Caco-2 (cell line): ENCODE measurements around the gene PTPDC1. TPM values are rescaled to one million over a fixed set of nuclear protein-coding genes. Genes with fewer than 3 reads are reported as not detected.

Source experiments
- BruUV-seq: library from RNA; stranded (reverse); fragments of 400-500 nt; replicated peaks from 2 replicates; lab custom pipeline; 2021; lab: Mats Ljungman, UMichigan
- CTCF ChIA-PET: fragments of 300-600 bp; sonication (Branson Sonifier 250); formaldehyde crosslinking; loops from one replicate; lab custom pipeline; 2022; ENCODE audit warnings: antibody characterized with exemption; lab: Charles Lee
- POLR2A ChIA-PET: fragments of 300-600 bp; sonication (Branson Sonifier 250); formaldehyde crosslinking; loops from one replicate; lab custom pipeline; 2022; ENCODE audit warnings: antibody characterized with exemption; lab: Charles Lee
- DNase-seq, 2 experiments: peaks; one replicate each; pipeline versions ENCODE4 v3.0.0 to v3.0.0-alpha.2; 2020 to 2022
- H3K27me3 ChIP-seq: replicated peaks from 2 replicates; pipeline ENCODE4 v1.6.0; 2011; ENCODE audit warnings: low read length; ENCODE audit not compliant: control insufficient read depth, insufficient read depth
- H3K36me3 ChIP-seq: 2 replicates; pipeline ENCODE4 v1.5.1; 2011; ENCODE audit warnings: low read length; ENCODE audit not compliant: control insufficient read depth, insufficient read depth
- H3K4me1 ChIP-seq: fragments of 250-450 bp; sonication (Bioruptor Pico); 2 replicates; pipeline ENCODE4 v1.5.1; 2020; ENCODE audit warnings: mild to moderate bottlenecking
- H3K4me3 ChIP-seq: 2 replicates; pipeline ENCODE4 v1.5.1; 2011; ENCODE audit warnings: low read depth, mild to moderate bottlenecking, control low read depth, low read length
- H3K9me3 ChIP-seq: fragments of 250-450 bp; sonication (Bioruptor Pico); 2 replicates; pipeline ENCODE4 v1.5.1; 2020; ENCODE audit warnings: mild to moderate bottlenecking, moderate library complexity
- H3K27ac Mint-ChIP-seq: one replicate; pipeline ENCODE4 v1.8.0; 2022; ENCODE audit warnings: mixed read lengths; ENCODE audit not compliant: unreplicated experiment
- H3K27me3 Mint-ChIP-seq: one replicate; pipeline ENCODE4 v1.8.0; 2022; ENCODE audit warnings: mixed read lengths; ENCODE audit not compliant: insufficient read depth, unreplicated experiment
- H3K36me3 Mint-ChIP-seq: one replicate; pipeline ENCODE4 v1.8.0; 2022; ENCODE audit warnings: mild to moderate bottlenecking, mixed read lengths; ENCODE audit not compliant: insufficient read depth, unreplicated experiment
- H3K4me1 Mint-ChIP-seq: one replicate; pipeline ENCODE4 v1.8.0; 2022; ENCODE audit warnings: low read depth, mixed read lengths; ENCODE audit not compliant: unreplicated experiment
- H3K4me3 Mint-ChIP-seq: one replicate; pipeline ENCODE4 v1.8.0; 2022; ENCODE audit warnings: mild to moderate bottlenecking, moderate library complexity, mixed read lengths; ENCODE audit not compliant: unreplicated experiment
- H3K9me3 Mint-ChIP-seq: one replicate; pipeline ENCODE4 v1.8.0; 2022; ENCODE audit warnings: mixed read lengths; ENCODE audit not compliant: unreplicated experiment
- CTCF ChIP-seq, 2 experiments: fragments of 200-600 bp in 1 of 2; IDR thresholded peaks; 1 replicate in 1 of 2; 2 replicates in 1 of 2; pipeline versions ENCODE4 v1.5.1 to v1.8.0; 2011 to 2022; ENCODE audit warnings: antibody characterized with exemption in 1 of 2, control low read depth in 1 of 2, inconsistent platforms in 1 of 2, low read depth in 1 of 2, low read length in 1 of 2, mild to moderate bottlenecking in 1 of 2, moderate library complexity in 1 of 2; ENCODE audit not compliant: insufficient read depth in 1 of 2, severe bottlenecking in 1 of 2, unreplicated experiment in 1 of 2
- intact Hi-C: fragments of 100-400 bp; cut with micrococcal nuclease; formaldehyde crosslinking; loops from one replicate; pipeline ENCODE4 v1.10.0; 2022; ENCODE audit not compliant: unreplicated experiment
- total RNA-seq: library from RNA; stranded (reverse); gene quantifications from 2 replicates; pipeline ENCODE4 v1.2.3, GENCODE V29; 2022

PTPDC1 gene
- total RNA-seq, 1 experiment from 2014 or later: 5.9 TPM

GRCh38 chr9:94081864-94082463 is 2.3 kb upstream of the PTPDC1 start:
- H3K36me3 Mint-ChIP-seq: no peaks in the 10 kb centered on the region
- CTCF ChIA-PET: no interaction called here
- no peak overlapping the region for H3K4me3 ChIP-seq
- TF ChIP-seq CTCF (IDR thresholded peaks at IDR 0.05; ENCODE audit: insufficient read depth in 1 of 2, low read depth in 1 of 2, low read length in 1 of 2, severe bottlenecking in 1 of 2, unreplicated experiment in 1 of 2): no peak
- BruUV-seq: no TSS peak
- H3K4me1 ChIP-seq: no peaks in the 10 kb centered on the region
- no peaks in the 10 kb centered on the region for H3K9me3 Mint-ChIP-seq
- H3K9me3 ChIP-seq: no peaks in the 10 kb centered on the region
- no peaks in the 10 kb centered on the region for H3K27me3 Mint-ChIP-seq
- POLR2A ChIA-PET: no interaction called here
- no peak overlapping the region for H3K27ac Mint-ChIP-seq
- intact Hi-C loops: no loop called here
- no peaks in the 10 kb centered on the region for H3K36me3 ChIP-seq
- no peak overlapping the region for H3K4me3 Mint-ChIP-seq
- H3K4me1 Mint-ChIP-seq: no peaks in the 10 kb centered on the region
- H3K27me3 ChIP-seq: no peaks in the 10 kb centered on the region
- DNase-seq: no peak

GRCh38 chr9:94082553-94082952 is 1.7 kb upstream of the PTPDC1 start:
- no peaks in the 10 kb centered on the region for H3K9me3 Mint-ChIP-seq
- no peaks in the 10 kb centered on the region for H3K27me3 ChIP-seq
- H3K4me3 Mint-ChIP-seq: no peak overlapping the region
- no TSS peak for BruUV-seq
- no peak for DNase-seq
- ChIA-PET CTCF (no interaction called here), POLR2A (no interaction called here)
- no peaks in the 10 kb centered on the region for H3K4me1 Mint-ChIP-seq
- no peaks in the 10 kb centered on the region for H3K27me3 Mint-ChIP-seq
- H3K4me3 ChIP-seq: no peak overlapping the region
- H3K36me3 Mint-ChIP-seq: no peaks in the 10 kb centered on the region
- H3K4me1 ChIP-seq: no peaks in the 10 kb centered on the region
- intact Hi-C loops: no loop called here
- no peaks in the 10 kb centered on the region for H3K36me3 ChIP-seq
- H3K27ac Mint-ChIP-seq: no peak overlapping the region
- no peaks in the 10 kb centered on the region for H3K9me3 ChIP-seq
- TF ChIP-seq CTCF (IDR thresholded peaks at IDR 0.05; ENCODE audit: insufficient read depth in 1 of 2, low read depth in 1 of 2, low read length in 1 of 2, severe bottlenecking in 1 of 2, unreplicated experiment in 1 of 2): no peak

DNA sequence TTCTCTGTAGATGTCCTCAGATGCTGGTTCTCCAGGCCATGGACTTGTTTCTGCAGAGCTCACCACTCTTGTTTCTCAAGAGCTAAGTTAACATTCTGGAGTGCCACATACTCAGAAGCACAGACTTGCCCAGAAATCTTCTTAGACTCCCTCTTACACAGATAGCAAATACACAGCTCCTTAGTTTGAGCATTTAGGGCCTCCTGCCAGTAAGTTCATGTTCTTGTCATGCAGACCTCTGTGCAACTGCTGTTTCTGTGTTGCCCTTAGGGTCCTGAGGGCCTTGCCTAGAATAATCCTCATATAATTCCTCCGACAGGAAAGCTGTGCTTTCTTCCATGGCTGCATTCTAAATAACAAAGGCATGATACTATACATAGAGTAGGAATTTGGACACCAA is 1.3 kb upstream of the PTPDC1 start:
- H3K4me1 ChIP-seq: no peaks in the 10 kb centered on the region
- Mint-ChIP-seq H3K27ac (no peak overlapping the region), H3K27me3 (no peaks in the 10 kb centered on the region), H3K36me3 (no peaks in the 10 kb centered on the region), H3K4me1 (no peaks in the 10 kb centered on the region), H3K4me3 (no peak overlapping the region), H3K9me3 (no peaks in the 10 kb centered on the region)
- no peak for TF ChIP-seq CTCF (IDR thresholded peaks at IDR 0.05; ENCODE audit: insufficient read depth in 1 of 2, low read depth in 1 of 2, low read length in 1 of 2, severe bottlenecking in 1 of 2, unreplicated experiment in 1 of 2)
- BruUV-seq: no TSS peak
- H3K4me3 ChIP-seq: no peak overlapping the region
- no peaks in the 10 kb centered on the region for H3K27me3 ChIP-seq
- no peaks in the 10 kb centered on the region for H3K9me3 ChIP-seq
- ChIA-PET POLR2A (no interaction called here), CTCF (no interaction called here)
- intact Hi-C loops: no loop called here
- H3K36me3 ChIP-seq: no peaks in the 10 kb centered on the region
- no peak for DNase-seq
